ENCODE results near the gene DCXR.

DNA sequence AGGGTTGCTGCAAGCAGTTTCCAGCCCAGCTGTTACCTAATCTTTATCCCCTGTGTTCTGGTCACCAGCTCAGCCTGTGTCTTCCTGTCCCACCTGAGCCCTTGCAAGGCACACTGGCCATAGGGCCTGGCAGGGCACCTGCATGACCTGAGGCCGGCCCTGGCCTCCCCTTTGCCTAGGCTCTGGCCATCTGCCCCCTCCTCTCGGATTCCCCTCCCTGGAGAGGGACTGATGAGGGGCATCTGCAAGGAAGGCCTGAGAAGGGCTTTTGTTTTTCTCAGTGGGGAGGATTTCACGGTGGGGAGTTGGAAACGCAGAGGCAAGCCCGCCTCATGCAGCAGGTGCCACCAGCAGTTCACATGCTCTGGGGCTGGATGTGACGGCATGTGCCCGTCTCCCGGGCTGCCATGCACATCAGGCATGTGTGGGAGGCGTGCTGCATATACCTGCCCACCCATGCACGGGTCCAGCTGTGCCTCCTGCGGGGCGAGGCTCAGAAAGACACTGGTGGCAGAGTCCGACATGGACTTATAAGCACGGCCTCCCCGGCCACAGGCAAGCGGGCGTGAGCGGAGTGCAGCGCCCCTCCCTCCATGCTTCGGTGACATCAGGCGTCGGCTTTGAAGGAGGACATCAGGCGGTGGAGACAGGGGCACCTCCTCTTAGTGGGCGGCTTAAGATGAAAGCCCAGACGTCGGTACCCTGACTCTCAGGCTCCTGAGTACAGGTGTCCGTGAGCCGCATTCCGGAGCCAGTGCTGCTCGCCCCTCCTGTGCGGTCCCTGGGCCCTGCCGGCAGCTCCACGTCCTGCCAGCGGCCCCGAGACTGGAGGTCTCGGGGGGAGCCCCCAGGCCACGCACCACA, 43.5 kb downstream of the DCXR start:
- no peak for TF ChIP-seq POLR2A (IDR thresholded peaks at IDR 0.05)
- TF ChIP-seq, protein P1, sequence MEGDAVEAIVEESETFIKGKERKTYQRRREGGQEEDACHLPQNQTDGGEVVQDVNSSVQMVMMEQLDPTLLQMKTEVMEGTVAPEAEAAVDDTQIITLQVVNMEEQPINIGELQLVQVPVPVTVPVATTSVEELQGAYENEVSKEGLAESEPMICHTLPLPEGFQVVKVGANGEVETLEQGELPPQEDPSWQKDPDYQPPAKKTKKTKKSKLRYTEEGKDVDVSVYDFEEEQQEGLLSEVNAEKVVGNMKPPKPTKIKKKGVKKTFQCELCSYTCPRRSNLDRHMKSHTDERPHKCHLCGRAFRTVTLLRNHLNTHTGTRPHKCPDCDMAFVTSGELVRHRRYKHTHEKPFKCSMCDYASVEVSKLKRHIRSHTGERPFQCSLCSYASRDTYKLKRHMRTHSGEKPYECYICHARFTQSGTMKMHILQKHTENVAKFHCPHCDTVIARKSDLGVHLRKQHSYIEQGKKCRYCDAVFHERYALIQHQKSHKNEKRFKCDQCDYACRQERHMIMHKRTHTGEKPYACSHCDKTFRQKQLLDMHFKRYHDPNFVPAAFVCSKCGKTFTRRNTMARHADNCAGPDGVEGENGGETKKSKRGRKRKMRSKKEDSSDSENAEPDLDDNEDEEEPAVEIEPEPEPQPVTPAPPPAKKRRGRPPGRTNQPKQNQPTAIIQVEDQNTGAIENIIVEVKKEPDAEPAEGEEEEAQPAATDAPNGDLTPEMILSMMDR (IDR thresholded peaks at IDR 0.05), result no peak

All from esophagus squamous epithelium (tissue), 4 donors.